SK-N-MC (cell line): ENCODE measurements around the gene DBX1.

ENCODE experiments used
- EZH2 ChIP-seq: fragments of 200-600 bp; sonication (generic); IDR thresholded peaks from one replicate; pipeline ENCODE4 v1.6.1; 2017; ENCODE audit warnings: antibody characterized with exemption
- FOXP2 ChIP-seq: optimal IDR thresholded peaks from 2 replicates; pipeline ENCODE3; 2011; ENCODE audit warnings: mild to moderate bottlenecking, moderate library complexity; ENCODE audit not compliant: insufficient read depth; ENCODE audit errors: extremely low read length, control extremely low read depth
- POLR2AphosphoS5 ChIP-seq: IDR thresholded peaks from 2 replicates; pipeline ENCODE4 v1.6.1; 2012; ENCODE audit warnings: mild to moderate bottlenecking, low read depth, low read length, borderline replicate concordance

GRCh38 chr11:20113149-20113438 lies 47.2 kb downstream of the DBX1 start:
- TF ChIP-seq EZH2 (no peak), POLR2AphosphoS5 (no peak), FOXP2 (no peak)
